ENCODE data around the gene COL23A1.

GRCh38 chr5:178388386-178389025 is 201.7 kb downstream of the COL23A1 start:
- TF ChIP-seq POLR2A (IDR thresholded peaks at IDR 0.05; ENCODE audit: low read depth, low read length), result no peak
- TF ChIP-seq POLR2AphosphoS5 (IDR thresholded peaks at IDR 0.05; ENCODE audit: low read depth, low read length), result no peak
- TF ChIP-seq TAF1 (IDR thresholded peaks at IDR 0.05; ENCODE audit: low read depth, low read length), result no peak
- no peak for TF ChIP-seq PAX5 (IDR thresholded peaks at IDR 0.05; ENCODE audit: insufficient read depth, low read length, severe bottlenecking)
